HFFc6 (cell line): ENCODE results near the gene ROBO1. TPM values are rescaled to one million over a fixed set of nuclear protein-coding genes. Genes with fewer than 3 reads are reported as not detected.

Experiments used
- DNase-seq: peaks from one replicate; pipeline ENCODE4 v3.0.0-alpha.2; 2018
- H3K27ac Mint-ChIP-seq: 2 replicates; pipeline ENCODE4 v1.8.0; 2020; ENCODE audit warnings: mild to moderate bottlenecking, mixed read lengths
- H3K27me3 Mint-ChIP-seq: 2 replicates; pipeline ENCODE4 v1.8.0; 2021; ENCODE audit warnings: mild to moderate bottlenecking, moderate library complexity, mixed read lengths; ENCODE audit not compliant: insufficient read depth
- H3K36me3 Mint-ChIP-seq: 2 replicates; pipeline ENCODE4 v1.8.0; 2021; ENCODE audit warnings: low read depth, mixed read lengths
- H3K4me1 Mint-ChIP-seq: 2 replicates; pipeline ENCODE4 v1.8.0; 2020; ENCODE audit warnings: low read depth, mixed read lengths
- H3K4me3 Mint-ChIP-seq: 2 replicates; pipeline ENCODE4 v1.8.0; 2020; ENCODE audit warnings: mild to moderate bottlenecking, moderate library complexity, mixed read lengths
- H3K9me3 Mint-ChIP-seq: 2 replicates; pipeline ENCODE4 v1.8.0; 2020; ENCODE audit warnings: mild to moderate bottlenecking, mixed read lengths
- CTCF ChIP-seq: fragments of 200-600 bp; sonication (generic); IDR thresholded peaks from 2 replicates; pipeline ENCODE4 v1.5.0; 2021; ENCODE audit warnings: antibody characterized with exemption, mild to moderate bottlenecking
- total RNA-seq, 6 experiments: library from RNA; stranded (reverse); fragmentation: NEBNext Ultra II Directional; extraction: Animal tissue kit (Norgen Biotek cat#: 25700); gene quantifications; 2 replicates in 1 of 6; 3 replicates in 5 of 6; pipeline ENCODE4 v1.2.3, GENCODE V29; 2021

Gene ROBO1
- total RNA-seq, 6 experiments from 2014 or later: 38.7 to 51.3 (median 41.7) TPM

- H3K4me3 Mint-ChIP-seq: no peak overlapping the region
- H3K9me3 Mint-ChIP-seq: peaks cover 18% of the 10 kb centered on the region
- peaks cover 10% of the 10 kb centered on the region for H3K27me3 Mint-ChIP-seq
- no peaks in the 10 kb centered on the region for H3K4me1 Mint-ChIP-seq
- no peak for DNase-seq
- H3K36me3 Mint-ChIP-seq: peaks cover 9% of the 10 kb centered on the region; the same call in 1 of the 2 replicates
- TF ChIP-seq CTCF: no peak
- no peak overlapping the region for H3K27ac Mint-ChIP-seq
Measured at GRCh38 chr3:79057756-79058155, 710.0 kb downstream of the ROBO1 start.

GRCh38 chr3:79056498-79056897 lies 711.3 kb downstream of the ROBO1 start:
- Mint-ChIP-seq H3K9me3 (peaks cover 31% of the 10 kb centered on the region), H3K4me1 (no peaks in the 10 kb centered on the region)

GRCh38 chr3:79052054-79052681 lies 715.6 kb downstream of the ROBO1 start:
- no peaks in the 10 kb centered on the region for H3K4me1 Mint-ChIP-seq
- DNase-seq: no peak
- TF ChIP-seq CTCF: no peak
- peaks cover 20% of the 10 kb centered on the region for H3K27me3 Mint-ChIP-seq
- H3K4me3 Mint-ChIP-seq: no peak overlapping the region
- H3K36me3 Mint-ChIP-seq: peaks cover 15% of the 10 kb centered on the region
- H3K9me3 Mint-ChIP-seq: peaks cover 32% of the 10 kb centered on the region
- no peak overlapping the region for H3K27ac Mint-ChIP-seq

More at GRCh38 chr3:79056498-79056897, 711.3 kb downstream of the ROBO1 start:
- no peak overlapping the region for H3K27ac Mint-ChIP-seq
- H3K4me3 Mint-ChIP-seq: no peak overlapping the region
- DNase-seq: no peak
- H3K27me3 Mint-ChIP-seq: peaks cover 10% of the 10 kb centered on the region
- no peak for TF ChIP-seq CTCF
- peaks cover 15% of the 10 kb centered on the region; the same call in 1 of the 2 replicates for H3K36me3 Mint-ChIP-seq

GRCh38 chr3:79047581-79047980 lies 720.2 kb downstream of the ROBO1 start:
- peaks cover 4% of the 10 kb centered on the region for H3K36me3 Mint-ChIP-seq
- peaks cover 10% of the 10 kb centered on the region for H3K27me3 Mint-ChIP-seq

GRCh38 chr3:79041621-79042020 lies 726.2 kb downstream of the ROBO1 start:
- TF ChIP-seq CTCF: no peak
- Mint-ChIP-seq H3K27ac (no peak overlapping the region), H3K9me3 (no peaks in the 10 kb centered on the region), H3K4me1 (peaks cover 30% of the 10 kb centered on the region), H3K36me3 (no peaks in the 10 kb centered on the region), H3K4me3 (no peak overlapping the region), H3K27me3 (no peaks in the 10 kb centered on the region)
- DNase-seq: no peak

More at GRCh38 chr3:79047581-79047980, 720.2 kb downstream of the ROBO1 start:
- DNase-seq: no peak
- Mint-ChIP-seq H3K9me3 (peaks cover 20% of the 10 kb centered on the region), H3K4me1 (no peaks in the 10 kb centered on the region), H3K4me3 (no peak overlapping the region), H3K27ac (no peak overlapping the region)
- no peak for TF ChIP-seq CTCF
